Central memory CD4-positive, alpha-beta T cell (primary cell): Measurements from ENCODE around the gene CLP1.

Experiments
- DNase-seq: peaks from one replicate; pipeline ENCODE4 v3.0.0; 2022
- total RNA-seq, 3 experiments: gene quantifications; one replicate each; lab custom pipeline; 2026; lab: John Stamatoyannopoulos, UW

CLP1 gene
- 7.9 to 29.8 (median 22.0) reads per million in 3 experiments for total RNA-seq

GRCh38 chr11:57657194-57658022 lies at the start of gene CLP1:
CLP1 (plus strand) TSS chr11:57657762; CDS start chr11:57659477, 1,715 bp downstream.
- DNase-seq, result peak; percentile 98

GRCh38 chr11:57610170-57610569 lies 47.4 kb upstream of the CLP1 start:
- no peak for DNase-seq

DNA sequence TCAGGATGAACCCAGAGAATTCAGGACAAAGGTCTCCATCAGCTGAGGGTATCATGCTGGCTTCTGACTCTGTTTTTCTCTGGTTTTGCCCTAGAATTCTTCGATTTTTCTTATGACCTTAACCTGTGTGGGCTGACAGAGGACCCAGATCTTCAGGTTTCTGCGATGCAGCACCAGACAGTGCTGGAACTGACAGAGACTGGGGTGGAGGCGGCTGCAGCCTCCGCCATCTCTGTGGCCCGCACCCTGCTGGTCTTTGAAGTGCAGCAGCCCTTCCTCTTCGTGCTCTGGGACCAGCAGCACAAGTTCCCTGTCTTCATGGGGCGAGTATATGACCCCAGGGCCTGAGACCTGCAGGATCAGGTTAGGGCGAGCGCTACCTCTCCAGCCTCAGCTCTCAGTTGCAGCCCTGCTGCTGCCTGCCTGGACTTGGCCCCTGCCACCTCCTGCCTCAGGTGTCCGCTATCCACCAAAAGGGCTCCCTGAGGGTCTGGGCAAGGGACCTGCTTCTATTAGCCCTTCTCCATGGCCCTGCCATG lies 43.3 kb upstream of the CLP1 start:
- DNase-seq, result no peak

DNA sequence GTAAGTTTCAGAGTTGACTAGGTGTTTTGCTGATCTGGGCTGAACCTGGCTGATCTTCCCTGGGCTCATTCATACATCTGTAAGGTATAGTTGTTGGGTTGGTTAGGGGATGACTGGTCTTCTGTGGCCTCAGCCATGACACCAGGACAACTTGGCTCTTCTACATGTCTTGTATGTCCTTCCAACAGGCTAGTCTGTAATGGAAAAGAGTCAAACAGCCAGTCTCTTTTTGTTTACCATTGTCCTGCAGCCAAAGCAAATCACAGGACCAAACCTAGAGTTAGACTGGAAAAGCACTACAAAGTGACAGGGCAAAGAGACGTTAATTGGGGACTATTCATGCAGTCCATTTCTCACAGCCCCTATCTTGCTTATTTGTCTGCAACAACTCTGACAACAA lies 42.3 kb upstream of the CLP1 start:
- no peak for DNase-seq

DNA sequence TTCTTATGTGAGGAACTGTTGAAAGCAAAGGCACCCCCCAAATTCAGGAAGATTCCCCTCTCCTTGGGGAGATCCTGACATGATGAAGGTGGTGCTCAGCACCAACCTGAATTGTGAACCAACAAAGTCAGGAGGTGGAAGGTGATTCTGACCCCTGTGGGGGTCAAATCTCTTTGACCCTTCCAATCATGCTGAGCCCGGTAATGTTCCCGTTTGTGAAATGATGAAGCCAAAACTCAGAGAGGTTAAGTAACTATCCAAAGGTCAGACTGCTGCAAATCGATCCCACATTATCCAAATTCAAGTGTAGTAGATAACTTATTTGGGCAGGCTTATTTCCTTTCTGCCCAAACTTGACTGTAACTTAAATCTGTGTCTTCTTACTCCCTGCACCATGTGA lies 41.0 kb upstream of the CLP1 start:
- no peak for DNase-seq

DNA sequence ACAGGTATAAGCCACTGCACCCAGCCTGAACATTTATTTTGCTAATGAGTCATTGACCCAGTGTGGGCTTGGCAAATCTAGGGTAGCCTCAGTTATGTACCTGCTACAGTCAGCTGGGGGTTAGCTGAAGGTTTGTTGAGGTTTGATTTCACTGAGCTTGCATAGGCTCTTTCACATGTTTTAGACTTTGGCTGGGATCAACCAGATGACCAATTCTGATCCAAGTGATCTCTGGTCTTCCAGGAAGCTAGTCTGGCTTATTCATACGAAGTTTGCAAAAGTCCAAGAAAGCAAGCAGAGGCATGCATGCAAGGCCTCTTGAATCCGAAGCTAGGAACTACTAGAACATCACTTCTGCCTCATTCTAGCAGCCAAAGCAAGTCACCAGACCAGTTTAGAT lies 39.1 kb upstream of the CLP1 start:
- DNase-seq, result no peak

- no peak for DNase-seq
These were observed 38.2 kb upstream of the CLP1 start for GRCh38 chr11:57619331-57619730.

DNA sequence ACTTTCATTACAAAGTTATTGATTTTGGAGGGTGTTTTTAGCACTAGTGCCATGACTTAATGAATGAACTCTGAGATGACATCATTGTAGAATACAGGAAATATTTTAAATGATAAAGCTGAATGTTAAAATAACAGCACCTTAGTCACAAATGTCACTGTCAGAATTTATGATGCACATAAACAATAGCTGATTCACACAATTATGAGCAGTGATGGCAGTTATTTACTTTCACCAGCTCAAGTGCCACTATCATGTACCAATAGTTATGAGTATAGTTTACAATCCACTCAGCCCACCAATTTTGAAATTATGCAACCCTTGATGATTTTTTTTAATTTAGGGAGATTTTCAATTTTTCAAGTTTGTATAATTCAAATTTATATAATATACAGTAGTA lies 37.1 kb upstream of the CLP1 start:
- no peak for DNase-seq

GRCh38 chr11:57622263-57622662 lies 35.3 kb upstream of the CLP1 start:
- DNase-seq, result no peak

DNA sequence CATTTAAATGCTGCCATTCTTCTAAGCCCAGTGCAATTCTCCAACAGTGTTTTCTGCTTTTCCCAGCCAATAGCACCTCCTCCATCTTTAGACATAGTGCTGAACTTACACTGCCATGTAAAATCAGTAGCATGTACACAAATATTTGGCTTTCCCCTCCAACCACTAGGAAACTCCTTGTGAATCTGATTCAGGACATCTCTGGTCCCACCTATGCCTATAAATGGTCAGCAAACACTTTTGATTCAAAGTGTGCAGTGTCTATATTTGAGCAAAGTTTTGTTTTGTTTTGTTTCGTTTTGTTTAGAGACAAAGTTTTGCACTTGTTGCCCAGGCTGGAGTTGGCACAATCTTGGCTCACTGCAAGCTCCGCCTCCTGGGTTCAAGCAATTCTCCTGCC lies 32.7 kb upstream of the CLP1 start:
- no peak for DNase-seq

DNA sequence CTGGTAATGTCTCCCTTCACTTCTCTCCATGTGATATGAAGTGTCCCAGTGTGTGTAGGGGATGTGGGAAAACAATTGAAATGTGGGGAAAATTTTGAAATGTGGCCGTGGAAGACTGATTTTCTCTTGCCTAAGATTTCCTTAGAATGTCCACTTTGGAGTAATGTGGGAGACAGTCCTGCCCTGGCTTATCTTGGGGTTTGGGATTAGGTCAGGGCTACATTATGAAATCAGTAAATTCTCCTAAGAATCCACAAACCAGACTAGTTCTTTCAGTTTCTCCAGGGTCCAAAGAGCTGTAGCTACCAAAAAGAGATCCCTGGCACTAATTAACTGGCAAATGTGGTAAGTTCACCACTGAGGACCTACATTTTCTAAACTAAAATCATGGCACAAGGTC lies 30.7 kb upstream of the CLP1 start:
- no peak for DNase-seq

DNA sequence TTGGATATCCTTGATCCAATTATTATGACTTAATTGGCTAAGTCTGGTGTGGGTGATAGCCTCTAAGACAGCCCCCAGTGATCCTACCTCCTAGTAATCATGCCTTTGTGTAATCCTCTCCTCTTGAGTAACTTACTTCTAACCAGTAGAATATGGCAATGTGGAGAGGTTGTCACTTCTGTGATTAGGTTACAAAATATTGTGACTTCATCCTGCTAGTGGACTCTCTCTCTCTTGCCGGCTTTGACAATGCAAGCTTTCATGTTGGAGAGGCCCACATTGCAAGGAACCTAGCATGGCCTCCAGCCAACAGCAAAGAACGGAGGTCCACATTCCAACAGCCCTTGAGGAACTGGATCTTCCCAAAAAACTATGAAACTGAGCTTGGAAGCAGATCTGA lies 27.4 kb upstream of the CLP1 start:
- DNase-seq, result no peak

DNA sequence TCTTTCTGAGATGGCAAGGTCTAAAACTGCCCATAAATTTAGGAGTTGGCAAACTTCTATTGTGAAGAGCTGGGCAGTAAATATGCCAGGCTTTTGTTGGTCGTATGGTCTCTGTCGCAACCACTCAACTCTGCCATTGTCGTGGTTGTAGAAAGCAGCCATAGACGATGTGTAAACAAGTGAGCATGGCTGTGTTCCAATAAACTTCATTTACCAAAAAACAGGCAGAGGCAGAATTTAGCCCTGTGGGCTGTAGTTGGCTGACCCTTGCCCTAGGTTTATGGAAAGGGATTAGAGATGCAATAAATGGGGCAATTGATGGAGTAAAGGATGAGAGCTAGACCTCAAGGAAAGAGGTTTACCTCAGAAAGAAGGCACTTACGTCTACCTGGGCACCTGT lies 25.4 kb upstream of the CLP1 start:
- DNase-seq, result no peak

- DNase-seq, result no peak
These were observed 24.0 kb upstream of the CLP1 start for GRCh38 chr11:57633394-57634070.

DNA sequence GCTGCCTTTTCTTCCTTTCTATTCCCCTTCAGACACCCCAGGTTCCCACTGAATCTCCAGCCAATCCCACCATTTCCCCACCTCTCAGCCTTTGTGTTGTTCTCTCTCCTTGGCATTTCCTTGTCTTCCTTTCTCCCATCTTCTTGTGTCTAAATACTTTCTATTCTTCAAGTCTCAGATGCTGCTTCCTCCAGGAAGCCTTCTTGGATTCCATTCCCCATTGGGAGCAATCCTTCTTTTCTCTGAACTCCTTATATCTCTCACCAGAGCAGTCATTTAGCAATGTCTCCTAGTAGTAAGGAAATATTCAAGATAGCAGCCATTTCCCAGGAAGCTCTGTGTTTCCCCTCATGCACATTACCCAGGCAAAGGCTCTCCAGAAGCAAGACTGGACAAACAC lies 23.3 kb upstream of the CLP1 start:
- DNase-seq, result no peak

DNA sequence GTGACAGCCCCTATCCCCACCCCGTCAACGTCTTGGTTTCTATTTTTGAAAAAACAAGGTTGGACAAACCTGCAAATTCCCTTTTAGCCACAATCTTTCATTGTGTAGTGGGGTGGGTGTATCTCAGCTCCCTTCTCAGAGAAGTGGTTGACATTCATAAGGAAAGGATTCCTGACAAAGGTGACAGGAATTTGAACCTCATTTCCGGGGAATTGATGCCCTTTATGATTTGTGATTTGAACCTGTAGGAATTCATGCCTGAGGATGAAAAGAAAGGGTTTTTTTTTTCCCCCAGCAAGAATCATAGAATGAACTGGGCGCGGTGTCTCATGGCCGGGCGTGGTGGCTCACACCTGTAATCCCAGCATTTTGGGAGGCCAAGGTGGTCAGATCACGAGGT lies 22.3 kb upstream of the CLP1 start:
- no peak for DNase-seq

GRCh38 chr11:57637626-57638004 lies 19.9 kb upstream of the CLP1 start:
- no peak for DNase-seq

- DNase-seq, result no peak
These were observed 19.4 kb upstream of the CLP1 start for GRCh38 chr11:57638005-57638781.

- DNase-seq, result no peak
These were observed 18.7 kb upstream of the CLP1 start for GRCh38 chr11:57638811-57639320.

DNA sequence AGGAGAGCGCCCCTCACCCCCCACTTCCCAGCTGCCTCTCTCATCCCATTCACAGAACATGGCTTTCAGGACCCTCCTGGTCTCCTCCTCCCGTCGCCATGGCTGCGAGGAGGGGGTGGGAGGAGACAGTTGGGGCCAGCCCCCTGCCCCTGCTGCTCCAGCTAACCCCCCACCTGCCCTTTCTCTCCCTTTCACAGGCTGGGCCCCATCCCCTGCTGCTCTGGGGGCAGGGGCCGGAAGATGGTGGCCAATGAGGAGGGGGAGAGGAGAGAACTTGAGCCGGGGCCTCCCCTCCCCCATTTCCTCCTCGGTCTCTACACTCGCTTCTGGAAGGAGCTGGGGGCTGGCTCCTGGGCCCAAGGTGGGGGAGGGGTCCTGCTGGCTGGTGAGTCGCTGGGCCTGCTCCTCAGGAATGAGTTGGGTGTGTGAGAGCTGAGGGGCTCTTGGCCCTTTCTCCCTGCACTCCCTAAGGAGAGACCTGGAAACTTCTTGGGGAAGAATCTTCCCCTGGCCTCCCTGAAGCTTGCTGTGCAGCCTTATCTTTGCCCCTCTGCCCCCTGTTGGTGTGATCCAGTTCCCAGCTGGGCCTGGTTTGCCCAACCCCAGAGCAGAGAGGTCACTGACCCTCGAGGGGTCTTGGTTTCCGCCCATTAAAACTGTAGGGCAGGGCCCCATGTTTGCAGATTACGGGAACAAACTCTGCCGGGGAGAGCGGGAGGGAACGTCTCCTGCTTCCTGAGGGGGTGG lies 18.1 kb upstream of the CLP1 start:
- no peak for DNase-seq

DNA sequence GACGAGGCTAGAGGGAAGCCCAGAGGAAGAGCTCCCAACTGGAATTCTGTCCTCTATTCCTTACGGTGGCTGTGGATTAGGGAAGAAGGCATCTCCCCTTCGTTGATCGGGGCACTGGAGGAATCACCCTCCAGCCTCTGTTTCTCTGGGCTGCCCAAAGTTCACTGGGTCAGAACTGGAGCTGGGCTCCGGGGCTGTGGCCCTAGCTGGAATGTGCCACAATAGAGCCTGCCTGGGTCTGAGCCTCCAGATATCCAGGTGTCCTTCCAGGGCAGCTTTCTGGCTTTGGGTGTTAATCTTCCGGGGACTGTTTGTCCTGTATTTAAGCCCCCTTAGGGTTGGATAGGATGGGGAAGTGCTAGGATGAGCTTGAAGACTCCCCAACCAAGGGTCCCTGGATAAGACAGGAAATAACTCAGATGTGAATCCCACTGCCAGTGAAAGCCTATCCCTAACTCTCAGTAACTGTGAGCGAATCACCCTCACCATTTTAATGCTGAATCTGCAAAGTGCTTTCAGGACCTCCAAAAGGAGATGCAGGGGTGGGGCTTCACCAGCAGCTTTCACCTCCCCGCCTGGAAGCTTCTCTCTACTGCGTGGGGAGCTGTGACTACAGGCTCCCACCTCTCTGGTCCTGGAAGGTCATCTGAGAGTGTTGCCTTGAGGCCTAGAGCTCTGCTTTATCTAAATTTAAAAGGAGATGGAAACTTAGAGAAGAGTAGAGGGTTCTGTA lies 17.3 kb upstream of the CLP1 start:
- DNase-seq, result no peak
